ENCODE measurements around the gene IFNA4. TPM values are rescaled to one million over a fixed set of nuclear protein-coding genes. Genes with fewer than 3 reads are reported as not detected.

The IFNA4 gene
- total RNA-seq, result not detected in 2 replicates

GRCh38 chr9:21187487-21187886, at the start of gene IFNA4:
Gene IFNA4, minus strand, starts transcription at chr9:21187587. Its CDS starts 56 bp downstream, at chr9:21187531.

GRCh38 chr9:21228122-21228521, 40.7 kb upstream of the IFNA4 start, which contains the start of gene IFNA17:
Gene IFNA17, minus strand, starts transcription at chr9:21228222. Its CDS starts 49 bp downstream, at chr9:21228173.

GRCh38 chr9:21217211-21217610, 29.8 kb upstream of the IFNA4 start, which contains the start of gene IFNA16:
Gene IFNA16, minus strand, starts transcription at chr9:21217311. Its CDS starts 6 bp downstream, at chr9:21217305.

GRCh38 chr9:21207043-21207442, 19.7 kb upstream of the IFNA4 start, which contains the start of gene IFNA10:
Gene IFNA10, minus strand, starts transcription at chr9:21207143. Its CDS starts 46 bp downstream, at chr9:21207097.

GRCh38 chr9:21202105-21202504, 14.7 kb upstream of the IFNA4 start, which contains the start of gene IFNA7:
Gene IFNA7, minus strand, starts transcription at chr9:21202205. Its CDS starts 40 bp downstream, at chr9:21202165.

GRCh38 chr9:21166560-21166959, 20.8 kb downstream of the IFNA4 start, which contains the start of gene IFNA21:
Gene IFNA21, minus strand, starts transcription at chr9:21166660. Its CDS starts 48 bp downstream, at chr9:21166612.

GRCh38 chr9:21141427-21141882, 45.9 kb downstream of the IFNA4 start, which contains the start of gene IFNW1:
Gene IFNW1, minus strand, starts transcription at chr9:21141832. Its CDS starts 262 bp downstream, at chr9:21141570.

Other genes starting within 250 kb of the IFNA4 start
- 3.7 and 5.3 TPM in 2 replicates for gene HACD4, start 155.9 kb downstream of the IFNA4 start, total RNA-seq
- gene IFNB1, start 109.6 kb downstream of the IFNA4 start, total RNA-seq, result not detected in 2 replicates
- not detected in 2 replicates for gene IFNW1, start 45.8 kb downstream of the IFNA4 start, total RNA-seq
- gene IFNA21, start 20.9 kb downstream of the IFNA4 start, total RNA-seq, result not detected in 2 replicates
- not detected in 2 replicates for gene IFNA7, start 14.6 kb upstream of the IFNA4 start, total RNA-seq
- not detected in 2 replicates for gene IFNA10, start 19.6 kb upstream of the IFNA4 start, total RNA-seq
- not detected in 2 replicates for gene IFNA16, start 29.7 kb upstream of the IFNA4 start, total RNA-seq
- gene IFNA17, start 40.6 kb upstream of the IFNA4 start, total RNA-seq, result not detected in 2 replicates
- not detected in 2 replicates for gene IFNA14, start 52.4 kb upstream of the IFNA4 start, total RNA-seq
- not detected in 2 replicates for gene IFNA5, start 117.7 kb upstream of the IFNA4 start, total RNA-seq
- gene KLHL9, start 147.8 kb upstream of the IFNA4 start, total RNA-seq, result 25.2 and 30.0 TPM in 2 replicates
- not detected in 2 replicates for gene IFNA6, start 163.3 kb upstream of the IFNA4 start, total RNA-seq
- not detected in 2 replicates for gene IFNA13, start 180.5 kb upstream of the IFNA4 start, total RNA-seq
- gene IFNA2, start 197.8 kb upstream of the IFNA4 start, total RNA-seq, result not detected in 2 replicates
- gene IFNA8, start 221.5 kb upstream of the IFNA4 start, total RNA-seq, result not detected in 2 replicates

Data from epithelial cell of alveolus of lung (primary cell).